LNCAP (cell line): Measurements from ENCODE around the gene POU6F2.

ENCODE experiments used
- CTCF ChIP-seq: fragments of 450-650 bp; IDR thresholded peaks from 2 replicates; pipeline ENCODE4 v1.5.1; 2017; ENCODE audit warnings: mild to moderate bottlenecking

POU6F2 gene

DNA sequence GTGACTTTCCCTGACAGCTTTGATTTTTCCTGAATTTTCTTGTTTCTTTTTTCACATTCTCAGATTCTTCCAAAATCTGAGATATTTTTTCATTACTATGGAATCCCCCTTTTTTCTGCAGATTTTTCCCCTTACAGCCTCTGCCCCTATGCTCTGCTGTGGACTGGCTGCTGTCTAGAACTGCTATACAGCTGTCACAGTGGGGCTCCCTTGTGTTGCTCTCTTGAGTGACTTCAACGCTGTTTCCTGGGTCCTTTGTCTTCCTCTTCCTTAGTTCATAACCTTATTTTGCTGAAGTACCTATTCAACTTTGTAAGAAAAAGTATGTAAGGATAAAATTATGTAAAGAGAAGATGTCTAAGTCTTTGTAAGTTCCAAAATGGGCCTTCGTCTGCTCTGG is 354.4 kb downstream of the POU6F2 start:
- TF ChIP-seq CTCF = no peak

GRCh38 chr7:39333701-39334100 is 356.0 kb downstream of the POU6F2 start:
- TF ChIP-seq CTCF = no peak

DNA sequence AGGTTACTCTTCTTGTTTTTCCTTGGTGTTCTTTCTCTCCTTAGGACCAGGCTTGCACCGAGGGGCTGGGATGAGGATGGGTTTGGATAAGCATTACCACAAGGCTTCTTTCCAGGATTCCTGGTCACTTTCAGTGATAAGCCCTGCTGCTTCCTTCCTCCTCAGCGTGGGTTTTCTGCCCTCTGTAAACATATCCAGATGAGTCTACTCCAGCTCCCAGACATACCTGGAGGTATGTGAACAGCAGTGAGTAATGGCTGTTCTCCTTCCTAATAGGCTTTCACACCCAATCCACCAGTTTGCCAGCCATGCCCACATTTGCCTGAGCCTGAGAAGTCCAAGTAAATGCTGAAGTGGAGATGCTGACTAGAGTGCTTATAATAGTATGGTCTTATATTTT is 358.7 kb downstream of the POU6F2 start:
- no peak for TF ChIP-seq CTCF

DNA sequence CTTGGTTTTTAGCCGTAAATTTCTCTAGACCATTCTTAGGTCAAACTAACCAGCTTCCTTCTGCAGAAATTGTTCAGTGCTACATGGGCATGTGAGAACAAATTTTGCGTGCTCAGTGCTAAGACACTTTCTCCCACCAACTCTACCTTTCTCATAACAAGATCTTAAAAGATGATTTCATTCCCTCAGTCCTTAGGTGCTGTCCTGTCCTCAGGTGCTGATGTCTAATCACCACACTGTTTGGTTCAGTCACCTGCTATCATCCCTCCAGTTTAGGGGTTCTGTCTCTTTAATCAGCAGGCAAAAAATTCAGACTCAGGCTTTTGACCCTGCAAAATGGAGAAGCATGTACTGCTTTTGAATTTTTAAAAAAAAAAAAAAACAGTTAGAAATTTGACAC is 361.0 kb downstream of the POU6F2 start:
- no peak for TF ChIP-seq CTCF

GRCh38 chr7:39339591-39339990 is 361.9 kb downstream of the POU6F2 start:
- TF ChIP-seq CTCF = no peak

DNA sequence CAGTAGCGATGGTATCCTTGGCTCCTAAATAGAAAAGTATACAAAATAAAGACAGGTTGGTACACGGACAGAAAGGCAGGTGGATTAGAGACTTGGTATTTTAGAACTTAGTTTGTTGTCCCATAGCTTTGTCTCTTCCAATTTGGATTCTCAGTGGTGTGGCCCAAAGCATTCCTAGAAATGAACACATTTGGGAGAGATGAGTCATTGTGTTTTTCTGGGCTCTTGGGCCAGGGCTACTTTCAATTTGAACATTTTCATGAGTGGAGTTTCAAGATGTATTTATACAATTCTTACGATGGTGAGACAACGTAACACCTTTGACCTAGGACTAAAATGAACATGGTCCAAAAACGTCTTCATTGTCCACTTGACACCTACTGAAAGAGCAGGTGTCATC is 363.4 kb downstream of the POU6F2 start:
- TF ChIP-seq CTCF = no peak

- TF ChIP-seq CTCF = no peak
Measured at GRCh38 chr7:39342763-39343162, 365.1 kb downstream of the POU6F2 start.

GRCh38 chr7:39349452-39350123 is 371.9 kb downstream of the POU6F2 start:
- no peak for TF ChIP-seq CTCF
